Lower leg skin (tissue), 3 donors: ENCODE measurements around the gene MAS1.

Experiments
- CTCF ChIP-seq, 3 donors: fragments of 450-650 bp; IDR thresholded peaks; one replicate each; pipeline ENCODE4 v1.5.1; 2016; ENCODE audit warnings: antibody characterized with exemption in 3 of 3, mild to moderate bottlenecking in 3 of 3, moderate library complexity in 2 of 3
- POLR2A ChIP-seq, 2 donors: fragments of 450-650 bp; IDR thresholded peaks; one replicate each; pipeline ENCODE4 v1.6.1; 2016 to 2017; ENCODE audit warnings: antibody characterized with exemption in 2 of 2, mild to moderate bottlenecking in 1 of 2, moderate library complexity in 1 of 2

DNA sequence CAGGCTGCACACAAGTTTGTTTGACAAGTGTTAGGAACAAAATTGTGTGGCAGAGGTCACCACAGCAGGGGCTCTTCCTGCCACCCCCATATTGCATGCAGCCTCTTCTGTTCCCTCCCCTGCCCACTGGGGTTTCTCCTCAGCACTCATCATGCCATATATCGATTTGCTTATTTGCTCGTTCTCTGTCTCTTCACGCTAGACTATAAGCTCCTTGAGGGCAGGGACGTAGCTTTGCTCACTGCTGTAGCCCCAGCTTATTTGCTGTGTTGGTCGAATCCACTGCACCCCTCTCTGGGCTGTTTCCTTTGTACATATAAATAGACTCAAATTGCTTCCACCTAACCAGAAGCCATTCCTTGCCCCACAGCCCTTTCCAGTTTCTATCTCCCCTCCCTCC lies 19.6 kb downstream of the MAS1 start:
- TF ChIP-seq CTCF (IDR thresholded peaks at IDR 0.05) (no peak), POLR2A (IDR thresholded peaks at IDR 0.05) (no peak)
